ENCODE data around the gene MACROD2. TPM values are rescaled to one million over a fixed set of nuclear protein-coding genes. Genes with fewer than 3 reads are reported as not detected.

Gene MACROD2
- total RNA-seq, 1 experiment from 2014 or later = 3.1 TPM

- intact Hi-C loops (cut with micrococcal nuclease) = no loop called here
- Mint-ChIP-seq H3K4me1 (ENCODE audit: insufficient read depth, unreplicated experiment) (peaks cover 17% of the 10 kb centered on the region), H3K27me3 (ENCODE audit: insufficient read depth, unreplicated experiment) (no peaks in the 10 kb centered on the region), H3K36me3 (ENCODE audit: insufficient read depth, unreplicated experiment) (no peaks in the 10 kb centered on the region), H3K9me3 (ENCODE audit: unreplicated experiment) (no peaks in the 10 kb centered on the region), H3K27ac (ENCODE audit: low read depth, unreplicated experiment) (no peak overlapping the region), H3K4me3 (ENCODE audit: unreplicated experiment) (no peak overlapping the region)
- BruUV-seq (replicated peaks) = no TSS peak
- TF ChIP-seq, protein P1, sequence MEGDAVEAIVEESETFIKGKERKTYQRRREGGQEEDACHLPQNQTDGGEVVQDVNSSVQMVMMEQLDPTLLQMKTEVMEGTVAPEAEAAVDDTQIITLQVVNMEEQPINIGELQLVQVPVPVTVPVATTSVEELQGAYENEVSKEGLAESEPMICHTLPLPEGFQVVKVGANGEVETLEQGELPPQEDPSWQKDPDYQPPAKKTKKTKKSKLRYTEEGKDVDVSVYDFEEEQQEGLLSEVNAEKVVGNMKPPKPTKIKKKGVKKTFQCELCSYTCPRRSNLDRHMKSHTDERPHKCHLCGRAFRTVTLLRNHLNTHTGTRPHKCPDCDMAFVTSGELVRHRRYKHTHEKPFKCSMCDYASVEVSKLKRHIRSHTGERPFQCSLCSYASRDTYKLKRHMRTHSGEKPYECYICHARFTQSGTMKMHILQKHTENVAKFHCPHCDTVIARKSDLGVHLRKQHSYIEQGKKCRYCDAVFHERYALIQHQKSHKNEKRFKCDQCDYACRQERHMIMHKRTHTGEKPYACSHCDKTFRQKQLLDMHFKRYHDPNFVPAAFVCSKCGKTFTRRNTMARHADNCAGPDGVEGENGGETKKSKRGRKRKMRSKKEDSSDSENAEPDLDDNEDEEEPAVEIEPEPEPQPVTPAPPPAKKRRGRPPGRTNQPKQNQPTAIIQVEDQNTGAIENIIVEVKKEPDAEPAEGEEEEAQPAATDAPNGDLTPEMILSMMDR (IDR thresholded peaks at IDR 0.05; ENCODE audit: unreplicated experiment) = no peak
- CTCF ChIA-PET = interaction anchor here (0.6 to 2.7 kb wide), 3 partner anchors 184 to 297 kb away, joined by 4 to 7 read pairs (median 5); partner anchors contain the start of gene FLRT3
- no peak for DNase-seq (ENCODE audit: unreplicated experiment)
- POLR2A ChIA-PET = interaction anchor here (0.6 kb wide), 1 partner anchor 164 kb away, joined by 3 read pairs; no protein-coding TSS in a partner anchor
Observed at GRCh38 chr20:14521436-14521835, 526.1 kb downstream of the MACROD2 start.

- H3K4me3 Mint-ChIP-seq (ENCODE audit: unreplicated experiment) = no peak overlapping the region
- ChIA-PET POLR2A (no interaction called here), CTCF (no interaction called here)
- no TSS peak for BruUV-seq (replicated peaks)
- TF ChIP-seq, protein P1 (IDR thresholded peaks at IDR 0.05; ENCODE audit: unreplicated experiment) = no peak
- intact Hi-C loops (cut with micrococcal nuclease) = no loop called here
- H3K36me3 Mint-ChIP-seq (ENCODE audit: insufficient read depth, unreplicated experiment) = no peaks in the 10 kb centered on the region
- DNase-seq (ENCODE audit: unreplicated experiment) = no peak
- H3K4me1 Mint-ChIP-seq (ENCODE audit: insufficient read depth, unreplicated experiment) = peaks cover 17% of the 10 kb centered on the region
- H3K27ac Mint-ChIP-seq (ENCODE audit: low read depth, unreplicated experiment) = peak overlapping the region; percentile 40
- no peaks in the 10 kb centered on the region for H3K9me3 Mint-ChIP-seq (ENCODE audit: unreplicated experiment)
- H3K27me3 Mint-ChIP-seq (ENCODE audit: insufficient read depth, unreplicated experiment) = no peaks in the 10 kb centered on the region
Observed at GRCh38 chr20:14522595-14522994, 527.3 kb downstream of the MACROD2 start.

DNA sequence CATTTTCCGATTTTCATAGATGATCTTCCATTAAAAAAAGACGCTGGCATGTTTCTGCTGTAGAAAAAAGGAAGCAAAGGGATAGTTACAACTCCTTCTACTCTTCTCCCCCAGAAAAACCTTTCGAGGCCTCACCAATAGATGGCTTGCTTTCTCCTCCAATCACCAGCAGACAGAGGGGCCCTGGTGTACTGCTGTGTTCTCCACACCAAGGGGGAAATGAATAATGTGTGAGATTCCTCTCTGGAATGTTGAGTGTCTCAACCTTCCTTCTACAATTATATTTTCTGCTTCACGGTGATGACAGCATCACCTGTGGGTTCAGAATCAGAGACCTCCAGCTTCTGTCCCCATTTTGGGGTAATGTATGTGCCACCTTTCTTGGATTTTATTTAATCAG, 527.8 kb downstream of the MACROD2 start:
- no peak for DNase-seq (ENCODE audit: unreplicated experiment)

DNA sequence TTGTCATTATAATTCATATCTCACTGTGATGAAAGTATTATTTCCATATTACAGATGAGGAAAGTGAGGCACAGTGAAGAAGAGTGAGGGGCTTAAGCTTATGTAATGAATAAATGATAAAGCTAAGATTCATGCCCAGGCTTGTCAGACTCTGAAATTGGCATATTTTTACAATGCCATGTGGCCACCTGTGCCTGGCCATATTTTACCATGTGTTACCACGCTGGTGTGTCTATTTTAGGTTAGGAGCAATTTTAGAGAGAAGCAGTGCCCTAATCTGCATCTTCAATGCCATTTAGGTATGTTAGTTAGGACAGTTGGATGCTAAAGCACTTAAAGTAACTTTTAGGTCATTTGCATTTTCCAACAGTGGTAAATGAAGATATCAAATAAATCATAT, 530.1 kb downstream of the MACROD2 start:
- Mint-ChIP-seq H3K9me3 (ENCODE audit: unreplicated experiment) (no peaks in the 10 kb centered on the region), H3K27ac (ENCODE audit: low read depth, unreplicated experiment) (no peak overlapping the region), H3K4me1 (ENCODE audit: insufficient read depth, unreplicated experiment) (peaks cover 17% of the 10 kb centered on the region), H3K4me3 (ENCODE audit: unreplicated experiment) (no peak overlapping the region), H3K36me3 (ENCODE audit: insufficient read depth, unreplicated experiment) (no peaks in the 10 kb centered on the region), H3K27me3 (ENCODE audit: insufficient read depth, unreplicated experiment) (no peaks in the 10 kb centered on the region)
- ChIA-PET CTCF (interaction anchor here (1.1 kb wide), 1 partner anchor 165 kb away, joined by 3 read pairs; no protein-coding TSS in a partner anchor), POLR2A (interaction anchor here (0.6 to 1.2 kb wide), 2 partner anchors 10 to 653 kb away, joined by 3 to 4 read pairs; no protein-coding TSS in a partner anchor)
- intact Hi-C loops (cut with micrococcal nuclease) = no loop called here
- no TSS peak for BruUV-seq (replicated peaks)
- DNase-seq (ENCODE audit: unreplicated experiment) = no peak
- TF ChIP-seq, protein P1 (IDR thresholded peaks at IDR 0.05; ENCODE audit: unreplicated experiment) = no peak

More for the DNA sequence above, 527.8 kb downstream of the MACROD2 start:
- BruUV-seq (replicated peaks) = no TSS peak
- H3K4me1 Mint-ChIP-seq (ENCODE audit: insufficient read depth, unreplicated experiment) = peaks cover 17% of the 10 kb centered on the region
- ChIA-PET POLR2A (no interaction called here), CTCF (interaction anchor here (0.6 kb wide), 1 partner anchor 540 kb away, joined by 4 read pairs; no protein-coding TSS in a partner anchor)
- H3K9me3 Mint-ChIP-seq (ENCODE audit: unreplicated experiment) = no peaks in the 10 kb centered on the region
- peak overlapping the region; percentile 40 for H3K27ac Mint-ChIP-seq (ENCODE audit: low read depth, unreplicated experiment)
- intact Hi-C loops (cut with micrococcal nuclease) = no loop called here
- no peaks in the 10 kb centered on the region for H3K36me3 Mint-ChIP-seq (ENCODE audit: insufficient read depth, unreplicated experiment)
- TF ChIP-seq, protein P1 (IDR thresholded peaks at IDR 0.05; ENCODE audit: unreplicated experiment) = no peak
- H3K27me3 Mint-ChIP-seq (ENCODE audit: insufficient read depth, unreplicated experiment) = no peaks in the 10 kb centered on the region
- no peak overlapping the region for H3K4me3 Mint-ChIP-seq (ENCODE audit: unreplicated experiment)

Measured in MCF 10A (cell line).